ENCODE data around the gene OR4K13.

The OR4K13 gene, protein sequence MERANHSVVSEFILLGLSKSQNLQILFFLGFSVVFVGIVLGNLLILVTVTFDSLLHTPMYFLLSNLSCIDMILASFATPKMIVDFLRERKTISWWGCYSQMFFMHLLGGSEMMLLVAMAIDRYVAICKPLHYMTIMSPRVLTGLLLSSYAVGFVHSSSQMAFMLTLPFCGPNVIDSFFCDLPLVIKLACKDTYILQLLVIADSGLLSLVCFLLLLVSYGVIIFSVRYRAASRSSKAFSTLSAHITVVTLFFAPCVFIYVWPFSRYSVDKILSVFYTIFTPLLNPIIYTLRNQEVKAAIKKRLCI

DNA sequence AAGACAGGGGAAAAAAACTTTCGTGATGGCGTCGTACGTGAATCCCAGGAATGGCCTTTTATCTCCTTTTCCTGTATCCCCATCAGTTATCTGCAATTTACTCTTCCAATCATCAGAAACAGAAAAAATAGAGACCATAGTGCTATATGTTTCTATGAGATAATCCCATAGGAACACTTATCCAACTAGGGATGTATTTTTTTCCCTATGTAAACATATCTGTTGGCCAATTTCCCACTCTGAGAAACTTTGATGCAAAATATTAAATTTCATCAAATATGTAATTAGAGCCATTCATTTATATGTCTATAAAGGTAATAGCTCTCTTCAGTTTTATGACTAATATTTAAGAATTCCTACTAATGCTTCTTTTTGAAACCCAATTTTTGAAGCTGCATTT lies at the start of gene OR4K13:
TSS of gene OR4K13 (minus strand) at position 101 of the 400 bp plus-strand sequence. CDS start 1,280 bp downstream, outside the sequence.
- no peak within 1 kb of the TSS for H3K4me3 ChIP-seq (ENCODE audit: low read depth, low read length)
- no peak for DNase-seq (ENCODE audit: low read depth)

DNA sequence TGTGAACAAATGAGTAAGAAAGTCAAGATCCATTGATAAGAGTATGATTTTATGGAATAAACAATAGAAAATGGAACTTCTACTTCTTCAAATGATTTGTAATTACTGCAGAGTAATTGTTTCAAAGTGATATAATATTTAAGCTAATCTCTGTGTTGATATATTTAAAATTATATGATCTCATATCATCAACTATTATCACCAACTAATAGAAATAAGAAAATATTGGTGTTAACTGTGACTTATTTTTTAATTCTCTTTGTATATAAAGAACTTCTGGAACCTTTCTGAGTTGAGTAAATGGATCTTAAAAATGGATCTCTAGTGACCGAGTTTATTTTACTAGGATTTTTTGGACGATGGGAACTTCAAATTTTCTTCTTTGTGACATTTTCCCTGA lies 23.9 kb upstream of the OR4K13 start, which contains the start of gene OR4L1:
TSS of gene OR4L1 (plus strand) at position 301 of the 400 bp plus-strand sequence. CDS start at position 301, 0 bp downstream.
- H3K4me3 ChIP-seq (ENCODE audit: low read depth, low read length) = no peak within 1 kb of the TSS
- DNase-seq (ENCODE audit: low read depth) = no peak

DNA sequence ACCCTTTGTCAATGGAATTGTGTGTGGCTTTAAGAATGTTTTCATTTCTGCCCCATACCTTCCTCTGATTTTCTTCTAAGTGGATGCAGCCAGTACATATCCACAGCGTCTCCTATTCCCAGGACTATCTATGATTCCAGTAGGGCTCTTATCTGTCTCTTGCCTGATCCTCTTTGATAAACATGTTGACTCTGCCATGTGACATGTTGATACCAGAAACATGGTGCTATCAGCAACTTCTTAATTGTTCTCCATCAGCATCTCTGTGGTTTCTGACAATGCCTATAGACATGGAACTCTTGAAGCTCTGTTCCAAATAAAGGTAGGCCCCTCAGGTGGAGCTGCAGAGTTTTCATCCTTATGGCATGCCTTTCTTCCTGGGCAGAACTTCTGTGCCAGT lies 12.4 kb upstream of the OR4K13 start:
- DNase-seq (ENCODE audit: low read depth) = no peak

DNA sequence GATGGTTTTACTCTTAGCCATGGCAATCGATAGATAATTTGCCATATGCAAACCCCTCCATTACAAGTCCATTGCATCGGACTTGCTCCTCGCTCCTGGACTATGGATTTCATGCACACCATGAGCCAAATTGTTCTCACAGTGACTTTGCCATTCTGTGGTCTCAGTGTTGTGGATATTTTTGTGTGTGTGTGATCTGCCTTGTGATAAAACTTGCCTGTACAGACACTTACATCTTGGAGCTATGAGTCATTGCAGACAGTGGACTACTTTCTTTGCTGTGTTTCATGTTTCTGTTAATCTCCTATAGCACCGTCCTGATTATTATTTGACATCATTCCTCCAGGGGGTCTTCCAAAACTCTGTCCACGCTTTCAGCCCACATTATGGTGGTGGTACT lies 8.4 kb upstream of the OR4K13 start:
- no peak for DNase-seq (ENCODE audit: low read depth)
- H3K4me3 ChIP-seq (ENCODE audit: low read depth, low read length) = no peak overlapping the region

More for the DNA sequence above, 12.4 kb upstream of the OR4K13 start:
- H3K4me3 ChIP-seq (ENCODE audit: low read depth, low read length) = no peak overlapping the region

DNA sequence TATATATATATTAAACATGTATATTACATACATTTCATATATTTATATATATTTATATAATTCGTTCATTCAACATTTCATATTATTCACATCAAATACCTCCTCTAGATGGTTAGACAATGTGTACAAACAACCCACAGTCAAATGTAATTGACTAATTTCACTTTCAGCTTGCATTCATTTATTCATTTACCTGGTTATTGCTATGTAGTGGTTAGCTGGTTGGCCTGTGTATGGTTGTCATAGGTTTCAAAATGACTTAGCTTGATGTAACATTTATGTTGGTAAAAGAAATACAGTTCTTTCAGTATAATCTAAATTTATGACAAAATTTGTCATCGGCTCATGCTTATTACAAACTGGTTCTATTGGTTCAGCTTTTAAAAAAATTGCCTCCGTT lies 389 bp downstream of the OR4K13 start:
- no peak for DNase-seq (ENCODE audit: low read depth)
- no peak overlapping the region for H3K4me3 ChIP-seq (ENCODE audit: low read depth, low read length)

DNA sequence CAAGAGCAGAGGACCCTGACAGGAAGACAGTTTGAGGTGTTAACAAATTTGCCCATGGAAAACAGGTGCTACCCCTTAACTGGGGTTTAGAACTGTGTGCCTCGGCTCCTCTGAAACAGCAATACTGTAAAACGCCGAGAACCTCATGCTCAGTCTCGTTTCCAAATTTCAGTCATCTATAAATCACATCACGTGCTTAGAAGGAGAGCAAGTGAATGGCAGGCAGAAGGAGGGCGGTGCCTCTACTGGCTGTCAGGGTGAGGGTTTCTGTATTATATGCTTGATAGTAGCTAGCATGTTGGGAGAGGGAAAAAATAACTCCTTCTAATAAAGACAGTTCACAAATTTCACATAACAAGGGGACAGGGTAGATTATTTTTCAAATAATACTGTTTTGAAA lies 4.8 kb downstream of the OR4K13 start:
- no peak for DNase-seq (ENCODE audit: low read depth)
- H3K4me3 ChIP-seq (ENCODE audit: low read depth, low read length) = no peak overlapping the region

DNA sequence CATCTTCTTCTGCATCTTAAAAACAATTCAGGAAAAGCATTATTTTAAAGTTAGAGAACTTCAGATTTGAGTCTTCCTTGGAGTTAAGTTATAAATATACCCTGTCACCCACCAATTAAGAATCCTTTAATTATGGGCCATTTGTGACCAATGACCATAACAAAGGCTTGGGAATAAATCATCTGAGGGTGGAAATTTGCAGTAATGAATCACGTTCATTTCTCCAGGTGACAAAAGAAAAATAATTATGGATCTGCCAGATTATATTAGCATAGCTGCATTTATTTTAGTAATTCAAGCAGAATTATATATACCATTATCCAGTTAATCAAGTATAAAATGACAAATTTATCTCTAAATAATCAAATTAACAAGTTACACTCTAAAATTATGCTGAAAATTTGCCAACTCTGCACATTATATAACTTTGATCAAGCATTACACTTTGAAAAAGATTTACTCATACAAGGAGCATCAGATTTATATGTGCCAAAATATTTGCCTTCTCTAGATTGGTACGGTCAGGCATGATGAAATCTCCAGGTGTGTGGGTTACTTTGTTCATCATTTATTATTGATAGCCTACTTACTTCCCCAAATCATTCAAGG lies 16.5 kb downstream of the OR4K13 start, which contains the start of gene OR4K14:
TSS of gene OR4K14 (minus strand) at position 51 of the 609 bp plus-strand sequence. CDS start 4,114 bp downstream, outside the sequence.
- H3K4me3 ChIP-seq (ENCODE audit: low read depth, low read length) = no peak within 1 kb of the TSS
- no peak for DNase-seq (ENCODE audit: low read depth)

DNA sequence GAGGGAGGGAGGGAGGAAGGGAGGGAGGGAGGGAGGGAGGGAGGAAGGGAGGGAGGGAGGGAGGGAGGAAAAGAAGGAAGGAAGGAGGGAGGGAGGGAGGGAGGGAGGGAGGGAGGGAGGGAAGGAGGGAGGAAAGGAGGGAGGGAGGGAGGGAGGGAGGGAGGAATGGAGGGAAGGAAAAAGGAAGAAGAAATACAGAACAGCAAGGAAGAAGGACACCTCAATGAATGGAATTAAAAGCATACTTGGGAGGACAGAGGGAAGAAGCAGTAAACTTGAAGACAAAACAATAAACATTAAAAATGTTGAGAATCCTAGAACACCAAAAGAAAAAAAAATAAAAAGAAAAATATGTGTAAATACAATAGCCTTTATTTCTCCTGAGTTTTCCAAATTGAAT lies 27.7 kb downstream of the OR4K13 start:
- no peak for DNase-seq (ENCODE audit: low read depth)
- no peak overlapping the region for H3K4me3 ChIP-seq (ENCODE audit: low read depth, low read length)

DNA sequence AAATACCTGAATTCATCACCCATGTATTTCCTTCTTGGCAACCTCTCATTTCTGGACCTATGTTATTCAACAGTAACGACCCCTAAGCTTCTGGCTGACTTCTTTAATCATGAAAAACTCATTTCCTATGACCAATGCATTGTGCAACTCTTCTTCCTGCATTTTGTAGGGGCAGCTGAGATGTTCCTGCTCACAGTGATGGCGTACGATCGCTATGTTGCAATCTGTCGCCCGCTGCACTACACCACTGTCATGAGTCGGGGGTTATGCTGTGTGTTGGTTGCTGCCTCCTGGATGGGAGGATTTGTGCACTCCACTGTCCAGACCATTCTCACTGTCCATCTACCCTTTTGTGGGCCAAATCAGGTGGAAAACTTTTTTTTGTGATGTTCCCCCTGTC lies 33.5 kb downstream of the OR4K13 start:
- DNase-seq (ENCODE audit: low read depth) = no peak
- H3K4me3 ChIP-seq (ENCODE audit: low read depth, low read length) = no peak overlapping the region

DNA sequence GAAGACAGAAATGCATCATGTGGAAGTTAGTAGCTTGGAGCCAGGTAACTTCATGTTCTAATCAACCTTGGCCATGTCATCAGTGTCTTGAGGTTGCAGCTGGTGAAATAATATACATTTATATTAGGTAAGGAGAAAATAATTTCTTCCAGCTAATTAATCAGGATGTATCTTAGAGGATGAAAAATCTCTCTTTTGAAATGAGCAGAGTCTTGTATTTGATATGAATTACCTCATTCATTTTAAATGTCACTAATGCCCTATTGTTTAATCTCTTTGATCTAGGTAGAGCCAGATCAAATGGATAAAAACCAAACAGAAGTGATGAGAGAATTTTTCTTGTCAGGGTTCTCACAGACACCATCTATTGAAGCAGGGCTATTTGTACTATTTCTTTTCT lies 34.0 kb downstream of the OR4K13 start, which contains the start of gene OR4Q2:
TSS of gene OR4Q2 (plus strand) at position 301 of the 400 bp plus-strand sequence.
- DNase-seq (ENCODE audit: low read depth) = no peak
- H3K4me3 ChIP-seq (ENCODE audit: low read depth, low read length) = no peak within 1 kb of the TSS

DNA sequence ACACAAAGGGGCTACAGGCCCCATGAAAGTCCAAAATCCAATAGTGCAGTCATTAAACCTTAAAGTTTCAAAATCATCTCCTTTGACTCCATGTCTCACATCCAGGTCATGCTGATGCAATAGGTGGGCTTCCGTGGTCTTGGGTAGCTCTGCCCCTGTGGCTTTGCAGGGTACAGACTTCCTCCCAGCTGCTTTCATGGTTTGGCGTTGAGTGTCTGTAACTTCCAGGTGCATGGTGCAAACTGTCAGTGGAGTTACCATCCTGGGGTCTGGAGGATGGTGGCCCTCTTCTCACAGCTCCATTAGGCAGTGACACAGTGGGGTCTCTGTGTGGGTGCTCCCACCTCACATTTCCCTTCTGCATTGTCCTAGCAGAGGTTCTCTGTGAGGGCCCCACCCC lies 42.4 kb downstream of the OR4K13 start:
- DNase-seq (ENCODE audit: low read depth) = no peak
- H3K4me3 ChIP-seq (ENCODE audit: low read depth, low read length) = no peak overlapping the region
